AG04450 (cell line): ENCODE data around the gene AP3D1. TPM values are rescaled to one million over a fixed set of nuclear protein-coding genes. Genes with fewer than 3 reads are reported as not detected.

ENCODE experiments used
- CTCF ChIA-PET: fragments of 300-600, 350-600 bp; formaldehyde crosslinking; extraction: SDS; loops from one replicate; lab custom pipeline; 2022; ENCODE audit warnings: antibody characterized with exemption, inconsistent platforms; lab: Charles Lee
- POLR2A ChIA-PET: fragments of 350-600 bp; formaldehyde crosslinking; extraction: SDS; loops from one replicate; lab custom pipeline; 2021; ENCODE audit warnings: antibody characterized with exemption, inconsistent platforms; lab: Yijun Ruan, JAX
- DNase-seq: peaks from one replicate; pipeline ENCODE4 v3.0.0-alpha.2; 2011; ENCODE audit warnings: low read depth, low spot score
- H3K27ac ChIP-seq: one replicate; pipeline ENCODE4 v1.5.1; 2012; ENCODE audit warnings: low read depth, low read length, control low read depth
- H3K27me3 ChIP-seq: one replicate; pipeline ENCODE4 v1.6.0; 2012; ENCODE audit warnings: low read length; ENCODE audit not compliant: control insufficient read depth, insufficient read depth
- H3K4me3 ChIP-seq: 2 replicates; pipeline ENCODE4 v1.5.1; 2011; ENCODE audit warnings: mild to moderate bottlenecking, low read depth, low read length, control low read depth
- H3K9me3 ChIP-seq: 2 replicates; pipeline ENCODE4 v1.5.1; 2012; ENCODE audit warnings: low read length; ENCODE audit not compliant: control insufficient read depth, insufficient read depth
- polyA plus RNA-seq: library from polyadenylated mRNA; depleted of rRNA; stranded (reverse); fragments of >200 nt; gene quantifications from 2 replicates; pipeline ENCODE4 v1.2.3, GENCODE V29; 2011
- TF ChIP-seq, protein P1 (sequence below): IDR thresholded peaks from 2 replicates; pipeline ENCODE4 v1.5.1; 2011; ENCODE audit warnings: low read depth, low read length, control low read depth, inconsistent platforms

The AP3D1 gene
- polyA plus RNA-seq, 1 experiment: 68.2 TPM

DNA sequence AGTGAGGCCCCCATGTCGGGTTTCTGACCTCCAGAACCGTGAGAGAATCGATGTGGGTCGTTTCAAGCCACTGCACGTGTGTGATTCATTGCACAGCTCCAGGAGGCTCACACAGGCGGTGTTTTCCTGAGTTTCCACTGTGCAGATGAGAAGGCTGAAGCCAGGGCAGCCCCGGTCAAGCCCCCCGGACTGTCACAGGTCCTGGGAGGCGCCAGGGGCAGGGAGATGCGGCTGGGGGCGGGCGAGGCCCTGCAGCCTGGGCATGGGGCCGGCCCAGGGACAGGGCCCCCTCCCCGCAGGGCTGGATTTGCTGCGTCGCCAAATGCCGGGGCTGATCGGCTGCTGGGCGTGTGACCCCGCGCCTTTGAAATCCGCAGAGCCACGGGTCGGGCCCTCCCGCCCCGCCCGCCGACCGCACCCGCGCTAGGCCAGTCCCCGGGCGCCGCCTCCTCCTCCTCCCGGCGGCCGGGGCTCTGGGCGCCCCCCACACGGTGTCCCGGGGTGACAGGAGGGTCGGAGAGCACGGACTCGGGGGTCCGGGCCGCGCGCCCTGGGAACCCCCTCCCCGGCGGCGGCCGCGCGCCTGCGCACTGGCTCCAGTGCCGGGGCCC lies 90.4 kb downstream of the AP3D1 start:
- Histone ChIP-seq H3K9me3 (peaks cover 4% of the 10 kb centered on the region; the same call in 1 of the 2 replicates), H3K4me3 (peak overlapping the region; percentile 58), H3K27ac (peak overlapping the region; percentile 96), H3K27me3 (no peaks in the 10 kb centered on the region)
- ChIA-PET POLR2A (interaction anchor here (0.6 to 0.8 kb wide), 2 partner anchors 13 to 98 kb away, joined by 3 to 4 read pairs; no protein-coding TSS in a partner anchor), CTCF (no interaction called here)
- DNase-seq: no peak
- TF ChIP-seq, protein P1, sequence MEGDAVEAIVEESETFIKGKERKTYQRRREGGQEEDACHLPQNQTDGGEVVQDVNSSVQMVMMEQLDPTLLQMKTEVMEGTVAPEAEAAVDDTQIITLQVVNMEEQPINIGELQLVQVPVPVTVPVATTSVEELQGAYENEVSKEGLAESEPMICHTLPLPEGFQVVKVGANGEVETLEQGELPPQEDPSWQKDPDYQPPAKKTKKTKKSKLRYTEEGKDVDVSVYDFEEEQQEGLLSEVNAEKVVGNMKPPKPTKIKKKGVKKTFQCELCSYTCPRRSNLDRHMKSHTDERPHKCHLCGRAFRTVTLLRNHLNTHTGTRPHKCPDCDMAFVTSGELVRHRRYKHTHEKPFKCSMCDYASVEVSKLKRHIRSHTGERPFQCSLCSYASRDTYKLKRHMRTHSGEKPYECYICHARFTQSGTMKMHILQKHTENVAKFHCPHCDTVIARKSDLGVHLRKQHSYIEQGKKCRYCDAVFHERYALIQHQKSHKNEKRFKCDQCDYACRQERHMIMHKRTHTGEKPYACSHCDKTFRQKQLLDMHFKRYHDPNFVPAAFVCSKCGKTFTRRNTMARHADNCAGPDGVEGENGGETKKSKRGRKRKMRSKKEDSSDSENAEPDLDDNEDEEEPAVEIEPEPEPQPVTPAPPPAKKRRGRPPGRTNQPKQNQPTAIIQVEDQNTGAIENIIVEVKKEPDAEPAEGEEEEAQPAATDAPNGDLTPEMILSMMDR: no peak

DNA sequence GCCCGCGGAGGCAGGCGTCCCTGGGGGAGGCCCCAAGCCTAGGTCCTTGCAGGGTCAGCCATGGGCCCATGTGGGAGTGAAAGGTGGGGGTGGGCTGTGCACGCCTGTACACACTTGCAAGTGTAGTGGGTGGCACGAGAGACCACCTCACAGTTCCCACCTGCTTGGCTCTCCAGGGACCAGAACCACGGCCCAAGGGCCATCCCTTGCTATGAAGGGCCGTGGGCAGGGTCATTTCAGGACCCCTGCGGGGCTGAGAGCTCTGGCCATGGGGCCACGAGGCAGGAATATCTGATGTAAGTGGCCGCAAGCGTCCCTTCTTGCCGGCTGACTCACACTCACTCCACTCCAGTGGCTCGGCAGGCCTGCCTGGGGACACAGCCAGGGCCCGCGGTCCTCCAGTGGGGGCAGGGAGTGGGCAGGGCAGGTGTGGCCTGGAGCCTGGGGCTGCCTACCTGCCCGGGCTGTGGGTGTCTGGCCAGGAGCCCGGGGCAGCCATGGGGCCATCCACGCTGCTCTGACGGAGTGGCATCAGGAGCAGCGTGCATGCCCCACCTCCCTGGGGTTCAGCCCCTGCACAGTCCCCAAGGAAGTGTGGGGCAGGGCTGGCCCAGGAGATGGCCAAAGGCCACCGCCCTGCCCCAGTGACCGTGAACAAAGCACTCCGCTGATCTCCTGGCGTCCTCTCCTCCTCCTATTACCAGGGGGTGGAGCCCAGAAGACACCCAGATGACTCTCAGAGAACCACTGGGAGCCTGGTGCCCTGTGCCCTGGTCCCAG lies 91.8 kb downstream of the AP3D1 start:
- POLR2A ChIA-PET: no interaction called here

DNA sequence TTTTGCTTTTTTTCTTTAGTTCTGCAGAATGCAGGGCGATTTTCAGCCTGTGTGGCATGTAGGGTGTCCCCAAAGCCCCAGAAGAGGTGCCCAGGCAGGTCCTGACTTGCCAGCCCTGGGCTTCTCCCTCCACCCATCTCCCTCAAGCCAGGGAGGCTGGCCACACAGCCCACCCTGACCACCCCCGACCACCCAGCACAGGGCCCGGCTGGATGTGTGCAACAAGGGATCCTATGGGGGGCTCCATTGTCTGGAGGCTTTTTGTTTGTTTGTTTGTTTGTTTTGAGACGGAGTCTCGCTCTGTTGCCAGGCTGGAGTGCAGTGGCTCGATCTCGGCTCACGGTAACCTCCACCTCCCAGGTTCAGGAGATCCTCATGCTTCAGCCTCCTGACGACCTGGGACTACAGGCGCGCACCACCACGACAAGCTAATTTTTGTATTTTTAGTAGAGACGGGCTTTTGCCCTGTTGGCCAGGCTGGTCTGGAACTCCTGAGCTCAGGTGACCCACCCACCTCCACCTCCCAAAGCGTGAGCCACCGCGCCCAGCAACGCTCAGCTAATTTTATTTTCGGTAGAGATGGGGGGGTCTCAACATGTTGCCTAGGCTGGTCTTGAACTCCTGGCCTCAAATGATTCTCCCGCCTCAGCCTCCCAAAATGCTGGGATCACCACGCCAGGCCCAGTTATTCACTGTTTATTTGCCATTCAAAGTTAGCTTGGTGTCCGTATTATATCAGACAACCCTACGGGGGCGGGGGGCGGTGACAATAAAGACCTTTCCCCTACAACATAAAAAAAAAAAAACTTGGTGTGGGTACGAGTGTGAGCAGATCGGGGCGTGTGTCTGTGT lies 92.6 kb downstream of the AP3D1 start:
- H3K27ac ChIP-seq: peak overlapping the region; percentile 96
- TF ChIP-seq, protein P1: no peak
- H3K9me3 ChIP-seq: peaks cover 4% of the 10 kb centered on the region; the same call in 1 of the 2 replicates
- no peak for DNase-seq
- ChIA-PET CTCF (interaction anchor here (0.6 to 0.9 kb wide), 2 partner anchors 10 to 11 kb away, joined by 3 to 4 read pairs; no protein-coding TSS in a partner anchor), POLR2A (interaction anchor here (0.6 kb wide), 1 partner anchor 67 kb away, joined by 3 read pairs; no protein-coding TSS in a partner anchor)
- no peak overlapping the region for H3K4me3 ChIP-seq
- H3K27me3 ChIP-seq: no peaks in the 10 kb centered on the region

More for the DNA sequence above, 91.8 kb downstream of the AP3D1 start:
- CTCF ChIA-PET: interaction anchor here (0.6 to 0.9 kb wide), 2 partner anchors 10 kb away, joined by 3 to 4 read pairs; no protein-coding TSS in a partner anchor
- no peak for DNase-seq
- H3K27ac ChIP-seq: peak overlapping the region; percentile 96
- no peak overlapping the region for H3K4me3 ChIP-seq
- no peaks in the 10 kb centered on the region for H3K27me3 ChIP-seq
- TF ChIP-seq, protein P1: no peak
- peaks cover 4% of the 10 kb centered on the region; the same call in 1 of the 2 replicates for H3K9me3 ChIP-seq

DNA sequence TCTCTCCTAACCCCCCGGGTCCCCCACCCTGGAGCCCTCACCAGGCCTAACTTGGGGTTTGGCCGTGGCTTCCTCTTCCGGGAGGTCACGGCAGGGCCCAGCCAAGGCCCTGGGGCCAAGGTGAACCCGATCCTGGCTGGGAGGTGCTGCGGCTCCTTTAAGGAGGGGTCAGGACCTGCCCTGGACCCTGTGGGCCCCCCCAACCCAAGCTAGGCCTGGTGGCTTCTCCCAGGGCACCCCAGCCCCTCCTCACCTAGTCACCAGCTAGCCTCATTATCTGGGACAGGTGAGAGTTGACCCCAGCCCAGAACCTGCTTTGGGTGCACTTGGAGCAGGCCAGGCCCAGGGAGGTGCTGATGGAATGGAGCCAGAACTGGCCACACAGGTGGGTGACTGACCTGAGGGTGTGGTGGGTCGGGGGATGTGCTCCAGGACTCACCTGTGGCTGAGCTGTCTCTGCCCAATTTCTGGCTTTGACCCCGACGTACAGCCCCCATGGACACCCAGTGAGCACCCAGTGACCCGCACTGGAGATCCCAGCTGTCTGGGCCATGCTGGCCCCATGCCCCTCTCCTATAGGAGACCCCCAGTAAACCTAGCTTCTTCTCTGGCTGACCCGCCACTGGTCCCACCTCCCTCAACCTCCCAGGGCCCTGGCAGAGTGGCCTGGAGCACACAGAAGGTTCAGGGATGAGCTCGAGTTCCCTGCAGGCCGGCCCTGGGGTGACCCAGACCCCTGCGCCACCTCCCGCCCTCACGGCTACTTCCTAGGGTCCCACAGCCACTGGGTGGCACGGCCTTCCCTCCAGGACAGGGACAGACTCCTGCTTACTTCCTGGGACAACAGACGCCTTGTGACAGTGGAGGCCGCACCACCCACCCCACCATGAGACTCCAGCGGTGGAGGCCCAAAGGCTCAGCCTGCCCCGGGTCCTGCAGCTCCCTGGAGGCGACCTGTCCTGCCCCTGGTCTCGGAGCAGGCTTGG lies 93.6 kb downstream of the AP3D1 start:
- Histone ChIP-seq H3K27me3 (no peaks in the 10 kb centered on the region), H3K9me3 (peaks cover 4% of the 10 kb centered on the region; the same call in 1 of the 2 replicates), H3K4me3 (no peak overlapping the region), H3K27ac (peak overlapping the region; percentile 31)
- TF ChIP-seq, protein P1: no peak
- ChIA-PET POLR2A (no interaction called here), CTCF (no interaction called here)
- DNase-seq: no peak
